Liver (tissue), 9 donors: ENCODE results near the gene ACTL8. TPM values are rescaled to one million over a fixed set of nuclear protein-coding genes. Genes with fewer than 3 reads are reported as not detected.

ENCODE experiments used
- DNase-seq: peaks from one replicate; pipeline ENCODE4 v3.0.0-alpha.2; 2017; ENCODE audit warnings: low spot score
- H3K27ac ChIP-seq, 2 donors: one replicate each; pipeline ENCODE4 v1.7.0; 2013; ENCODE audit warnings: inconsistent platforms in 2 of 2, low read length in 2 of 2, control low read depth in 1 of 2, low read depth in 1 of 2, mild to moderate bottlenecking in 1 of 2
- H3K27me3 ChIP-seq, 4 donors: one replicate each; pipeline versions ENCODE4 v1.6.1 to v1.7.0; 2013; ENCODE audit warnings: low read length in 3 of 4, inconsistent platforms in 1 of 4, mild to moderate bottlenecking in 1 of 4, moderate library complexity in 1 of 4; ENCODE audit not compliant: control insufficient read depth in 4 of 4, insufficient read depth in 4 of 4
- H3K36me3 ChIP-seq, 4 donors: one replicate each; pipeline versions ENCODE4 v1.6.1 to v1.7.0; 2013; ENCODE audit warnings: low read length in 3 of 4, mild to moderate bottlenecking in 3 of 4, low read depth in 1 of 4, moderate library complexity in 1 of 4; ENCODE audit not compliant: control insufficient read depth in 4 of 4, insufficient read depth in 3 of 4
- H3K4me1 ChIP-seq, 4 donors: one replicate each; pipeline versions ENCODE4 v1.6.1 to v1.7.0; 2013; ENCODE audit warnings: low read length in 3 of 4, mild to moderate bottlenecking in 3 of 4, moderate library complexity in 1 of 4; ENCODE audit not compliant: control insufficient read depth in 4 of 4, insufficient read depth in 4 of 4
- H3K4me3 ChIP-seq, 3 donors: one replicate each; pipeline versions ENCODE4 v1.6.1 to v1.7.0; 2013; ENCODE audit warnings: low read length in 3 of 3, control low read depth in 1 of 3, low read depth in 1 of 3, mild to moderate bottlenecking in 1 of 3
- H3K9ac ChIP-seq, 2 donors: one replicate each; pipeline ENCODE4 v1.7.0; 2013; ENCODE audit warnings: low read length in 2 of 2, mild to moderate bottlenecking in 2 of 2, moderate library complexity in 2 of 2, control low read depth in 1 of 2, low read depth in 1 of 2
- H3K9me3 ChIP-seq, 4 donors: one replicate each; pipeline versions ENCODE4 v1.6.1 to v1.7.0; 2013; ENCODE audit warnings: low read length in 3 of 4; ENCODE audit not compliant: control insufficient read depth in 4 of 4
- ATF3 ChIP-seq: IDR thresholded peaks from 2 replicates; pipeline ENCODE4 v1.6.1; 2016; ENCODE audit warnings: antibody characterized with exemption
- CTCF ChIP-seq: fragments of 150-350 bp; IDR thresholded peaks from 2 replicates; pipeline ENCODE4 v1.5.1; 2017; ENCODE audit warnings: improper control_type of control experiment, low read depth, low read length; ENCODE audit not compliant: missing input control
- EGR1 ChIP-seq, 2 donors: IDR thresholded peaks; 2 replicates each; pipeline ENCODE4 v1.6.1; 2016 to 2018; ENCODE audit warnings: antibody characterized with exemption in 2 of 2, low read depth in 2 of 2
- FOXA1 ChIP-seq: IDR thresholded peaks from 2 replicates; pipeline ENCODE4 v1.6.1; 2016; ENCODE audit warnings: antibody characterized with exemption
- FOXA2 ChIP-seq: IDR thresholded peaks from 2 replicates; pipeline ENCODE4 v1.6.1; 2016; ENCODE audit warnings: antibody characterized with exemption
- GABPA ChIP-seq, 2 donors: IDR thresholded peaks in 1 of 2; conservative IDR thresholded peaks in 1 of 2; 2 replicates each; pipeline ENCODE4 v1.6.1; 2016; ENCODE audit warnings: antibody characterized with exemption in 2 of 2, mild to moderate bottlenecking in 1 of 2, moderate library complexity in 1 of 2
- HNF4A ChIP-seq, 2 donors: conservative IDR thresholded peaks; 2 replicates each; pipeline ENCODE4 v1.6.1; 2016; ENCODE audit warnings: antibody characterized with exemption in 2 of 2, mild to moderate bottlenecking in 2 of 2
- HNF4G ChIP-seq: IDR thresholded peaks from 2 replicates; pipeline ENCODE4 v1.6.1; 2016; ENCODE audit warnings: antibody characterized with exemption
- JUND ChIP-seq, 2 donors: IDR thresholded peaks; 2 replicates each; pipeline ENCODE4 v1.6.1; 2016; ENCODE audit warnings: antibody characterized with exemption in 2 of 2
- MAX ChIP-seq: IDR thresholded peaks from 2 replicates; pipeline ENCODE4 v1.6.1; 2016; ENCODE audit warnings: antibody characterized with exemption
- NR2F2 ChIP-seq: IDR thresholded peaks from 2 replicates; pipeline ENCODE4 v1.6.1; 2016; ENCODE audit warnings: antibody characterized with exemption
- RAD21 ChIP-seq, 2 donors: IDR thresholded peaks; 2 replicates each; pipeline ENCODE4 v1.6.1; 2016; ENCODE audit warnings: antibody characterized with exemption in 2 of 2, mild to moderate bottlenecking in 2 of 2
- REST ChIP-seq: IDR thresholded peaks from 2 replicates; pipeline ENCODE4 v1.6.1; 2016; ENCODE audit warnings: antibody characterized with exemption, mild to moderate bottlenecking
- YY1 ChIP-seq: IDR thresholded peaks from 2 replicates; pipeline ENCODE4 v1.6.1; 2016; ENCODE audit warnings: antibody characterized with exemption, mild to moderate bottlenecking
- ZBTB33 ChIP-seq: IDR thresholded peaks from 2 replicates; pipeline ENCODE4 v1.6.1; 2016; ENCODE audit warnings: antibody characterized with exemption
- WGBS: extraction: QIAGEN DNeasy Blood & Tissue Kit; methylation state at CpG from one replicate; pipeline ENCODE4 v1.1.7; 2013; 5-methylcytosine and 5-hydroxymethylcytosine counted together
- polyA plus RNA-seq, 2 donors: library from polyadenylated mRNA; stranded (reverse) in 1 of 2; unstranded in 1 of 2; fragments of 200-250 nt in 1 of 2; fragments of >200 nt in 1 of 2; fragmentation: Nextera tagmentation in 1 of 2; extraction: Ambion mirVana in 1 of 2; gene quantifications; one replicate each; pipeline versions ENCODE4 v1.2.1 to v1.2.3, GENCODE V29; 2013 to 2015
- total RNA-seq, 2 donors: library from RNA; depleted of rRNA; stranded (reverse); fragments of >200 nt; gene quantifications; one replicate each; pipeline ENCODE4 v1.2.3, GENCODE V29; 2014
- donor health status: healthy.
- donor health status: healthy.
- donor health status: healthy.
- donor health status: healthy.
- donor health status: healthy.

ACTL8 gene
- total and polyA plus RNA-seq, 4 donors, result not detected

- TF ChIP-seq REST, result no peak
Measured at GRCh38 chr1:17845583-17845982, 90.5 kb downstream of the ACTL8 start (continued).

- H3K27ac ChIP-seq, result no peak overlapping the region
- no peak overlapping the region for H3K9ac ChIP-seq
- H3K4me3 ChIP-seq, result no peak overlapping the region
- no peaks in the 10 kb centered on the region for H3K9me3 ChIP-seq
- no peak for DNase-seq
- H3K4me1 ChIP-seq, result no peaks in the 10 kb centered on the region
- TF ChIP-seq HNF4A (conservative IDR thresholded peaks at IDR 0.05) (no peak), ZBTB33 (no peak), FOXA2 (no peak), CTCF (no peak), ATF3 (no peak), MAX (no peak), FOXA1 (no peak), RAD21 (IDR thresholded peaks at IDR 0.05) (no peak), HNF4G (no peak), NR2F2 (no peak), JUND (IDR thresholded peaks at IDR 0.05) (no peak), YY1 (no peak), EGR1 (IDR thresholded peaks at IDR 0.05; ENCODE audit: low read depth in 2 of 2) (no peak), GABPA (IDR thresholded peaks at IDR 0.05 in 1 of 2, conservative IDR thresholded peaks at IDR 0.05 in 1 of 2) (no peak)
- WGBS, result 46% methylated on average over 3 of the region's 3 CpGs
- H3K27me3 ChIP-seq, result peaks cover 0 to 4% (median 0%) of the 10 kb centered on the region in 4 donors
- H3K36me3 ChIP-seq, result no peaks in the 10 kb centered on the region
Measured at GRCh38 chr1:17846341-17846740, 91.2 kb downstream of the ACTL8 start.
